Measurements from ENCODE around the gene SLC39A3. TPM values are rescaled to one million over a fixed set of nuclear protein-coding genes. Genes with fewer than 3 reads are reported as not detected.

The SLC39A3 gene
- total and polyA plus RNA-seq, 2 experiments from 2014 or later: 33.5 to 47.4 TPM

DNA sequence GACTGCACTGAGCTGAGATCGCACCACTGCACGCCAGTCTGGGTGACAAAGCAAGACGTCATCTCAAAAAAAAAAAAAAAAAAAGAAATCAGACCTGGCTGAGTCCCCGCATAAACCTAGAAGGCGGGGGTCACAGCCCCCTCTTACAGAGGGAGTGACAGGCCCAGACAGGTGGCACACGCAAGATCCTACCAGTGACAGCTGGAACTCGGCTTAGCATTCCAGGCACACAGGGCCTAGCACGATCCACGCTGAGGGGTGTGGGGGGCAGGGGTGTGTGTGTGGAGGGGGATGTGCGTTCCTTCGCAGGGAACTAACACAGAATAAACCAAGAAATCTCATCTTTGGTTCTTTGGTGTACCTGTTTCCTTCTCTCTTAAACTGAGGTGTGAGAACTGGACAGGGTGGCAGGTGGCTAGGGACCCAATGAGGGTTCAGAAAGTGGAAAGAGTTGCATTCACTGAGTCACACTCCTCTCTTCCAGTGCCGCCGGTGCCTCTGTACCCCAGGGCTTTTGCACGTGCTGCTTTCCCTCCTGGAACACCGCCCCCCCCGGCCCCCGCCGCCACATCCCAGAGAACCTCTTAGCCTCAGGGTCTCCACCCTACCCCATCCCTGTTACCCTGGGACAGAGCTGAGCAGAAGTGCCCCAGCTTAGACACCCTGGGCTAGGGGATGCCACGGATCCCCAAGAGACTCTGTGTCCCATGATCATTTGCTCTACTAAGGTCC, 38.3 kb upstream of the SLC39A3 start:
- H2AFZ ChIP-seq: no peak overlapping the region
- H3K27me3 ChIP-seq (ENCODE audit: insufficient read depth): no peaks in the 10 kb centered on the region
- Mint-ChIP-seq H3K27me3 (ENCODE audit: insufficient read depth, low read depth, poor library complexity) (no peaks in the 10 kb centered on the region), H3K36me3 (ENCODE audit: low read depth) (peaks cover 27% of the 10 kb centered on the region), H3K4me3 (no peak overlapping the region), H3K9me3 (no peaks in the 10 kb centered on the region), H3K27ac (no peak overlapping the region), H3K4me1 (peaks cover 10% of the 10 kb centered on the region)
- H3F3A ChIP-seq (replicated peaks; ENCODE audit: low read depth): no peaks in the 10 kb centered on the region
- H3K9me2 ChIP-seq (ENCODE audit: insufficient read depth): no peaks in the 10 kb centered on the region
- no peak for DNase-seq (ENCODE audit: low spot score)
- peaks cover 77% of the 10 kb centered on the region for H4K20me1 ChIP-seq (replicated peaks; ENCODE audit: insufficient read depth)
- ATAC-seq: no peak
- no peak overlapping the region for H3K27ac ChIP-seq (ENCODE audit: low read depth)
- H3K4me3 ChIP-seq: no peak overlapping the region
- no peaks in the 10 kb centered on the region for H3K36me3 ChIP-seq (ENCODE audit: insufficient read depth)
- TF ChIP-seq NANOG (IDR thresholded peaks at IDR 0.05; ENCODE audit: borderline replicate concordance): no peak
- TF ChIP-seq POLR2AphosphoS5 (IDR thresholded peaks at IDR 0.05; ENCODE audit: low read depth): no peak
- TF ChIP-seq, protein P1, sequence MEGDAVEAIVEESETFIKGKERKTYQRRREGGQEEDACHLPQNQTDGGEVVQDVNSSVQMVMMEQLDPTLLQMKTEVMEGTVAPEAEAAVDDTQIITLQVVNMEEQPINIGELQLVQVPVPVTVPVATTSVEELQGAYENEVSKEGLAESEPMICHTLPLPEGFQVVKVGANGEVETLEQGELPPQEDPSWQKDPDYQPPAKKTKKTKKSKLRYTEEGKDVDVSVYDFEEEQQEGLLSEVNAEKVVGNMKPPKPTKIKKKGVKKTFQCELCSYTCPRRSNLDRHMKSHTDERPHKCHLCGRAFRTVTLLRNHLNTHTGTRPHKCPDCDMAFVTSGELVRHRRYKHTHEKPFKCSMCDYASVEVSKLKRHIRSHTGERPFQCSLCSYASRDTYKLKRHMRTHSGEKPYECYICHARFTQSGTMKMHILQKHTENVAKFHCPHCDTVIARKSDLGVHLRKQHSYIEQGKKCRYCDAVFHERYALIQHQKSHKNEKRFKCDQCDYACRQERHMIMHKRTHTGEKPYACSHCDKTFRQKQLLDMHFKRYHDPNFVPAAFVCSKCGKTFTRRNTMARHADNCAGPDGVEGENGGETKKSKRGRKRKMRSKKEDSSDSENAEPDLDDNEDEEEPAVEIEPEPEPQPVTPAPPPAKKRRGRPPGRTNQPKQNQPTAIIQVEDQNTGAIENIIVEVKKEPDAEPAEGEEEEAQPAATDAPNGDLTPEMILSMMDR (conservative IDR thresholded peaks at IDR 0.05; ENCODE audit: low read depth in 2 of 2): no peak
- TF ChIP-seq, protein P2, sequence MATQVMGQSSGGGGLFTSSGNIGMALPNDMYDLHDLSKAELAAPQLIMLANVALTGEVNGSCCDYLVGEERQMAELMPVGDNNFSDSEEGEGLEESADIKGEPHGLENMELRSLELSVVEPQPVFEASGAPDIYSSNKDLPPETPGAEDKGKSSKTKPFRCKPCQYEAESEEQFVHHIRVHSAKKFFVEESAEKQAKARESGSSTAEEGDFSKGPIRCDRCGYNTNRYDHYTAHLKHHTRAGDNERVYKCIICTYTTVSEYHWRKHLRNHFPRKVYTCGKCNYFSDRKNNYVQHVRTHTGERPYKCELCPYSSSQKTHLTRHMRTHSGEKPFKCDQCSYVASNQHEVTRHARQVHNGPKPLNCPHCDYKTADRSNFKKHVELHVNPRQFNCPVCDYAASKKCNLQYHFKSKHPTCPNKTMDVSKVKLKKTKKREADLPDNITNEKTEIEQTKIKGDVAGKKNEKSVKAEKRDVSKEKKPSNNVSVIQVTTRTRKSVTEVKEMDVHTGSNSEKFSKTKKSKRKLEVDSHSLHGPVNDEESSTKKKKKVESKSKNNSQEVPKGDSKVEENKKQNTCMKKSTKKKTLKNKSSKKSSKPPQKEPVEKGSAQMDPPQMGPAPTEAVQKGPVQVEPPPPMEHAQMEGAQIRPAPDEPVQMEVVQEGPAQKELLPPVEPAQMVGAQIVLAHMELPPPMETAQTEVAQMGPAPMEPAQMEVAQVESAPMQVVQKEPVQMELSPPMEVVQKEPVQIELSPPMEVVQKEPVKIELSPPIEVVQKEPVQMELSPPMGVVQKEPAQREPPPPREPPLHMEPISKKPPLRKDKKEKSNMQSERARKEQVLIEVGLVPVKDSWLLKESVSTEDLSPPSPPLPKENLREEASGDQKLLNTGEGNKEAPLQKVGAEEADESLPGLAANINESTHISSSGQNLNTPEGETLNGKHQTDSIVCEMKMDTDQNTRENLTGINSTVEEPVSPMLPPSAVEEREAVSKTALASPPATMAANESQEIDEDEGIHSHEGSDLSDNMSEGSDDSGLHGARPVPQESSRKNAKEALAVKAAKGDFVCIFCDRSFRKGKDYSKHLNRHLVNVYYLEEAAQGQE (IDR thresholded peaks at IDR 0.05; ENCODE audit: unreplicated experiment): no peak
- TF ChIP-seq, protein P3, sequence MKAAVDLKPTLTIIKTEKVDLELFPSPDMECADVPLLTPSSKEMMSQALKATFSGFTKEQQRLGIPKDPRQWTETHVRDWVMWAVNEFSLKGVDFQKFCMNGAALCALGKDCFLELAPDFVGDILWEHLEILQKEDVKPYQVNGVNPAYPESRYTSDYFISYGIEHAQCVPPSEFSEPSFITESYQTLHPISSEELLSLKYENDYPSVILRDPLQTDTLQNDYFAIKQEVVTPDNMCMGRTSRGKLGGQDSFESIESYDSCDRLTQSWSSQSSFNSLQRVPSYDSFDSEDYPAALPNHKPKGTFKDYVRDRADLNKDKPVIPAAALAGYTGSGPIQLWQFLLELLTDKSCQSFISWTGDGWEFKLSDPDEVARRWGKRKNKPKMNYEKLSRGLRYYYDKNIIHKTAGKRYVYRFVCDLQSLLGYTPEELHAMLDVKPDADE (IDR thresholded peaks at IDR 0.05): no peak
- no peak for TF ChIP-seq ZNF114 (CRISPR knock-in tag; IDR thresholded peaks at IDR 0.05)
- TF ChIP-seq JUNB (IDR thresholded peaks at IDR 0.05; ENCODE audit: unreplicated experiment): no peak
- TF ChIP-seq ZNF331 (CRISPR knock-in tag; IDR thresholded peaks at IDR 0.05; ENCODE audit: low read depth): no peak
- TF ChIP-seq EZH2 (IDR thresholded peaks at IDR 0.05; ENCODE audit: low read depth, unreplicated experiment): no peak
- TF ChIP-seq EZH2phosphoT487 (IDR thresholded peaks at IDR 0.05; ENCODE audit: unreplicated experiment): no peak
- TF ChIP-seq, protein P4, sequence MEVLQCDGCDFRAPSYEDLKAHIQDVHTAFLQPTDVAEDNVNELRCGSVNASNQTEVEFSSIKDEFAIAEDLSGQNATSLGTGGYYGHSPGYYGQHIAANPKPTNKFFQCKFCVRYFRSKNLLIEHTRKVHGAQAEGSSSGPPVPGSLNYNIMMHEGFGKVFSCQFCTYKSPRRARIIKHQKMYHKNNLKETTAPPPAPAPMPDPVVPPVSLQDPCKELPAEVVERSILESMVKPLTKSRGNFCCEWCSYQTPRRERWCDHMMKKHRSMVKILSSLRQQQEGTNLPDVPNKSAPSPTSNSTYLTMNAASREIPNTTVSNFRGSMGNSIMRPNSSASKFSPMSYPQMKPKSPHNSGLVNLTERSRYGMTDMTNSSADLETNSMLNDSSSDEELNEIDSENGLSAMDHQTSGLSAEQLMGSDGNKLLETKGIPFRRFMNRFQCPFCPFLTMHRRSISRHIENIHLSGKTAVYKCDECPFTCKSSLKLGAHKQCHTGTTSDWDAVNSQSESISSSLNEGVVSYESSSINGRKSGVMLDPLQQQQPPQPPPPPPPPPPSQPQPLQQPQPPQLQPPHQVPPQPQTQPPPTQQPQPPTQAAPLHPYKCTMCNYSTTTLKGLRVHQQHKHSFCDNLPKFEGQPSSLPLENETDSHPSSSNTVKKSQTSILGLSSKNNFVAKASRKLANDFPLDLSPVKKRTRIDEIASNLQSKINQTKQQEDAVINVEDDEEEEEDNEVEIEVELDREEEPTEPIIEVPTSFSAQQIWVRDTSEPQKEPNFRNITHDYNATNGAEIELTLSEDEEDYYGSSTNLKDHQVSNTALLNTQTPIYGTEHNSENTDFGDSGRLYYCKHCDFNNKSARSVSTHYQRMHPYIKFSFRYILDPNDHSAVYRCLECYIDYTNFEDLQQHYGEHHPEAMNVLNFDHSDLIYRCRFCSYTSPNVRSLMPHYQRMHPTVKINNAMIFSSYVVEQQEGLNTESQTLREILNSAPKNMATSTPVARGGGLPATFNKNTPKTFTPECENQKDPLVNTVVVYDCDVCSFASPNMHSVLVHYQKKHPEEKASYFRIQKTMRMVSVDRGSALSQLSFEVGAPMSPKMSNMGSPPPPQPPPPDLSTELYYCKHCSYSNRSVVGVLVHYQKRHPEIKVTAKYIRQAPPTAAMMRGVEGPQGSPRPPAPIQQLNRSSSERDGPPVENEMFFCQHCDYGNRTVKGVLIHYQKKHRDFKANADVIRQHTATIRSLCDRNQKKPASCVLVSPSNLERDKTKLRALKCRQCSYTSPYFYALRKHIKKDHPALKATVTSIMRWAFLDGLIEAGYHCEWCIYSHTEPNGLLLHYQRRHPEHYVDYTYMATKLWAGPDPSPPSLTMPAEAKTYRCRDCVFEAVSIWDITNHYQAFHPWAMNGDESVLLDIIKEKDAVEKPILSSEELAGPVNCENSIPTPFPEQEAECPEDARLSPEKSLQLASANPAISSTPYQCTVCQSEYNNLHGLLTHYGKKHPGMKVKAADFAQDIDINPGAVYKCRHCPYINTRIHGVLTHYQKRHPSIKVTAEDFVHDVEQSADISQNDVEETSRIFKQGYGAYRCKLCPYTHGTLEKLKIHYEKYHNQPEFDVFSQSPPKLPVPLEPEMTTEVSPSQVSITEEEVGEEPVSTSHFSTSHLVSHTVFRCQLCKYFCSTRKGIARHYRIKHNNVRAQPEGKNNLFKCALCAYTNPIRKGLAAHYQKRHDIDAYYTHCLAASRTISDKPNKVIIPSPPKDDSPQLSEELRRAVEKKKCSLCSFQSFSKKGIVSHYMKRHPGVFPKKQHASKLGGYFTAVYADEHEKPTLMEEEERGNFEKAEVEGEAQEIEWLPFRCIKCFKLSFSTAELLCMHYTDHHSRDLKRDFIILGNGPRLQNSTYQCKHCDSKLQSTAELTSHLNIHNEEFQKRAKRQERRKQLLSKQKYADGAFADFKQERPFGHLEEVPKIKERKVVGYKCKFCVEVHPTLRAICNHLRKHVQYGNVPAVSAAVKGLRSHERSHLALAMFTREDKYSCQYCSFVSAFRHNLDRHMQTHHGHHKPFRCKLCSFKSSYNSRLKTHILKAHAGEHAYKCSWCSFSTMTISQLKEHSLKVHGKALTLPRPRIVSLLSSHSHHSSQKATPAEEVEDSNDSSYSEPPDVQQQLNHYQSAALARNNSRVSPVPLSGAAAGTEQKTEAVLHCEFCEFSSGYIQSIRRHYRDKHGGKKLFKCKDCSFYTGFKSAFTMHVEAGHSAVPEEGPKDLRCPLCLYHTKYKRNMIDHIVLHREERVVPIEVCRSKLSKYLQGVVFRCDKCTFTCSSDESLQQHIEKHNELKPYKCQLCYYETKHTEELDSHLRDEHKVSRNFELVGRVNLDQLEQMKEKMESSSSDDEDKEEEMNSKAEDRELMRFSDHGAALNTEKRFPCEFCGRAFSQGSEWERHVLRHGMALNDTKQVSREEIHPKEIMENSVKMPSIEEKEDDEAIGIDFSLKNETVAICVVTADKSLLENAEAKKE (CRISPR knock-in tag; IDR thresholded peaks at IDR 0.05): no peak
- no peak for TF ChIP-seq CREB1 (CRISPR knock-in tag; IDR thresholded peaks at IDR 0.05; ENCODE audit: low read depth)
- no peak for TF ChIP-seq STAT1 (IDR thresholded peaks at IDR 0.05; ENCODE audit: unreplicated experiment)
- H3K4me2 ChIP-seq: no peak overlapping the region
- peaks cover 92% of the 10 kb centered on the region for H3K79me2 ChIP-seq (replicated peaks; ENCODE audit: insufficient read depth)
- peaks cover 7% of the 10 kb centered on the region; the same call in 1 of the 2 replicates for H3K4me1 ChIP-seq (ENCODE audit: insufficient read depth)

Data from GM23338 (cell line).